Ramos (cell line): Measurements from ENCODE around the gene ONECUT3.

Source experiments
- in situ Hi-C: fragments of 300-500 bp; cut with MboI; formaldehyde crosslinking; loops from one replicate; pipeline ENCODE4 v1.14.3; 2022; ENCODE audit warnings: low sequenced_read_pairs; ENCODE audit not compliant: unreplicated experiment

ONECUT3 gene

GRCh38 chr19:1736927-1737326 lies 16.4 kb upstream of the ONECUT3 start:
- in situ Hi-C loops = no loop called here

- in situ Hi-C loops = no loop called here
Observed at GRCh38 chr19:1739960-1740629, 13.2 kb upstream of the ONECUT3 start.

- in situ Hi-C loops = no loop called here
Observed at GRCh38 chr19:1742989-1743696, 10.2 kb upstream of the ONECUT3 start.

- in situ Hi-C loops = no loop called here
Observed at GRCh38 chr19:1744133-1744665, 9.1 kb upstream of the ONECUT3 start.

GRCh38 chr19:1744822-1745563 lies 8.3 kb upstream of the ONECUT3 start:
- in situ Hi-C loops = no loop called here

GRCh38 chr19:1745589-1746031 lies 7.7 kb upstream of the ONECUT3 start:
- in situ Hi-C loops = no loop called here

- in situ Hi-C loops = no loop called here
Observed at GRCh38 chr19:1746401-1747284, 6.7 kb upstream of the ONECUT3 start.

GRCh38 chr19:1747285-1748114 lies 5.8 kb upstream of the ONECUT3 start:
- in situ Hi-C loops = no loop called here

GRCh38 chr19:1748115-1748872 lies 5.0 kb upstream of the ONECUT3 start:
- in situ Hi-C loops = no loop called here

- in situ Hi-C loops = no loop called here
Observed at GRCh38 chr19:1748873-1749341, 4.4 kb upstream of the ONECUT3 start.

- in situ Hi-C loops = no loop called here
Observed at GRCh38 chr19:1749373-1750342, 3.6 kb upstream of the ONECUT3 start.

GRCh38 chr19:1750343-1751021 lies 2.8 kb upstream of the ONECUT3 start:
- in situ Hi-C loops = no loop called here

GRCh38 chr19:1751367-1752008 lies 1.8 kb upstream of the ONECUT3 start:
- in situ Hi-C loops = no loop called here

GRCh38 chr19:1752009-1752756 lies 1.1 kb upstream of the ONECUT3 start:
- in situ Hi-C loops = no loop called here

GRCh38 chr19:1754018-1754635 lies 821 bp downstream of the ONECUT3 start:
- in situ Hi-C loops = no loop called here
